ENCODE data around the gene AOX1. TPM values are rescaled to one million over a fixed set of nuclear protein-coding genes. Genes with fewer than 3 reads are reported as not detected.

Gene AOX1
- total and polyA plus RNA-seq, 2 of the 8 experiments (the other 6 are each of a cell fraction or from before 2014, with no cell fraction given) = 5.6 to 8.3 TPM

- H3K79me2 ChIP-seq (ENCODE audit: control insufficient read depth in 1 of 2, insufficient read depth in 2 of 2, low read length in 2 of 2) = no peaks in the 10 kb centered on the region
- no peaks in the 10 kb centered on the region for H3K79me1 ChIP-seq (ENCODE audit: low read depth, low read length)
- H3K9ac ChIP-seq (replicated peaks in 1 of 4; ENCODE audit: extremely low read depth in 1 of 4, low read depth in 3 of 4, low read length in 3 of 4) = no peak overlapping the region
- no peak overlapping the region for H3K14ac ChIP-seq (ENCODE audit: insufficient read length)
- H3K23ac ChIP-seq (ENCODE audit: insufficient read length) = no peak overlapping the region
- no peak overlapping the region for H3K4me2 ChIP-seq (ENCODE audit: insufficient read depth in 1 of 2, low read depth in 2 of 2, low read length in 2 of 2)
- no peak overlapping the region for H3K4ac ChIP-seq (replicated peaks; ENCODE audit: insufficient read length, low read depth, low read length)
- FAIRE-seq (no peak), DNase-seq (ENCODE audit: low read depth in 1 of 2, low spot score in 2 of 2) (no peak)
- H2BK5ac ChIP-seq (ENCODE audit: low read depth, low read length) = no peak overlapping the region
- H4K91ac ChIP-seq (replicated peaks; ENCODE audit: insufficient read length, low read length) = no peak overlapping the region
- H4K5ac ChIP-seq (ENCODE audit: insufficient read length, low read depth, low read length) = no peak overlapping the region
- H4K20me1 ChIP-seq (replicated peaks in 1 of 2; ENCODE audit: control insufficient read depth in 1 of 2, insufficient read depth in 2 of 2, low read length in 2 of 2) = no peaks in the 10 kb centered on the region
- H3K4me3 ChIP-seq (ENCODE audit: extremely low read depth in 1 of 4, insufficient read depth in 2 of 4, low read depth in 3 of 4, low read length in 4 of 4) = no peak overlapping the region
- H3K27ac ChIP-seq (ENCODE audit: low read depth, low read length) = no peak overlapping the region
- H3K23me2 ChIP-seq (ENCODE audit: low read depth, low read length) = no peaks in the 10 kb centered on the region
- no peak overlapping the region for H3K56ac ChIP-seq (replicated peaks; ENCODE audit: insufficient read length, low read depth, low read length)
- TF ChIP-seq JUND (IDR thresholded peaks at IDR 0.05; ENCODE audit: low read length) (no peak), EGR1 (IDR thresholded peaks at IDR 0.05; ENCODE audit: borderline replicate concordance, low read depth, low read length) (no peak), NANOG (IDR thresholded peaks at IDR 0.05; ENCODE audit: insufficient read depth, low read depth, low read length, poor library complexity, severe bottlenecking) (no peak), GTF2F1 (IDR thresholded peaks at IDR 0.05; ENCODE audit: borderline replicate concordance, low read depth, low read length) (no peak), POLR2AphosphoS5 (IDR thresholded peaks at IDR 0.05; ENCODE audit: low read depth, low read length) (no peak), SP2 (IDR thresholded peaks at IDR 0.05; ENCODE audit: low read length) (no peak), JUN (IDR thresholded peaks at IDR 0.05; ENCODE audit: low read depth, low read length) (no peak), CREB1 (IDR thresholded peaks at IDR 0.05) (no peak), SRF (IDR thresholded peaks at IDR 0.05; ENCODE audit: low read depth, low read length) (no peak), SUZ12 (IDR thresholded peaks at IDR 0.05; ENCODE audit: low read length) (no peak), EP300 (IDR thresholded peaks at IDR 0.05; ENCODE audit: borderline replicate concordance in 1 of 2, low read depth in 2 of 2, low read length in 2 of 2) (no peak), PHF8 (conservative IDR thresholded peaks at IDR 0.05; ENCODE audit: low read depth, low read length) (no peak)
- no peak overlapping the region for H2BK120ac ChIP-seq (replicated peaks; ENCODE audit: low read depth, low read length)
- no peak overlapping the region for H2BK12ac ChIP-seq (ENCODE audit: low read depth, low read length)
- peaks cover 0 to 2% (median 0%) of the 10 kb centered on the region in 4 experiments; a peak in 1 of 7 replicates for H3K4me1 ChIP-seq (replicated peaks in 1 of 4; ENCODE audit: control insufficient read depth in 3 of 4, insufficient read depth in 4 of 4, low read length in 3 of 4)
- no peaks in the 10 kb centered on the region for H3K27me3 ChIP-seq (replicated peaks in 1 of 4; ENCODE audit: control insufficient read depth in 3 of 4, extremely low read depth in 1 of 4, insufficient read depth in 3 of 4, low read length in 3 of 4)
- H3K9me3 ChIP-seq (ENCODE audit: insufficient read depth in 2 of 2, low read depth in 1 of 2, low read length in 1 of 2) = no peaks in the 10 kb centered on the region
- H2BK15ac ChIP-seq (ENCODE audit: low read length) = no peak overlapping the region
- no peak overlapping the region for H2AK5ac ChIP-seq (ENCODE audit: low read depth, low read length)
- no peak overlapping the region for H4K8ac ChIP-seq (ENCODE audit: extremely low read depth, insufficient read depth, low read length)
- 89% methylated on average over 3 of the region's 3 CpGs; no CpG with 5 or more reads in 1 of the 2 experiments for WGBS, 2 experiments (ENCODE audit: extremely low coverage in 1 of 2, insufficient coverage in 1 of 2, insufficient read length in 1 of 2, insufficient replicate concordance in 2 of 2, low coverage in 1 of 2, low lambda C conversion rate in 2 of 2, missing lambda C conversion rate in 1 of 2)
- H2BK20ac ChIP-seq (ENCODE audit: low read length) = no peak overlapping the region
- H2AFZ ChIP-seq (ENCODE audit: low read length) = no peak overlapping the region
- POLR2A ChIA-PET (ENCODE audit: partially characterized antibody) = no interaction called here
- H3K18ac ChIP-seq (ENCODE audit: extremely low read depth, low read length) = no peak overlapping the region
- CTCF ChIA-PET (ENCODE audit: partially characterized antibody) = interaction anchor here (4.7 kb wide), 1 partner anchor 9 kb away, joined by 34 read pairs; no protein-coding TSS in a partner anchor
- H3K36me3 ChIP-seq (ENCODE audit: control insufficient read depth in 2 of 4, insufficient read depth in 4 of 4, low read length in 3 of 4) = no peaks in the 10 kb centered on the region
Observed at GRCh38 chr2:200624658-200625057, 38.8 kb downstream of the AOX1 start.
